Measurements from ENCODE around the gene ZGPAT.
"Not testable (repeated sequence)": the region's sequence is repeated elsewhere in the genome, so short reads cannot be mapped to it uniquely, and the experiment has no call there.

ZGPAT gene, protein sequence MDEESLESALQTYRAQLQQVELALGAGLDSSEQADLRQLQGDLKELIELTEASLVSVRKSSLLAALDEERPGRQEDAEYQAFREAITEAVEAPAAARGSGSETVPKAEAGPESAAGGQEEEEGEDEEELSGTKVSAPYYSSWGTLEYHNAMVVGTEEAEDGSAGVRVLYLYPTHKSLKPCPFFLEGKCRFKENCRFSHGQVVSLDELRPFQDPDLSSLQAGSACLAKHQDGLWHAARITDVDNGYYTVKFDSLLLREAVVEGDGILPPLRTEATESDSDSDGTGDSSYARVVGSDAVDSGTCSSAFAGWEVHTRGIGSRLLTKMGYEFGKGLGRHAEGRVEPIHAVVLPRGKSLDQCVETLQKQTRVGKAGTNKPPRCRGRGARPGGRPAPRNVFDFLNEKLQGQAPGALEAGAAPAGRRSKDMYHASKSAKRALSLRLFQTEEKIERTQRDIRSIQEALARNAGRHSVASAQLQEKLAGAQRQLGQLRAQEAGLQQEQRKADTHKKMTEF

GRCh38 chr20:63707558-63708300 lies at the start of gene ZGPAT, which contains the start of gene ARFRP1:
ZGPAT (plus strand) TSS chr20:63708039; CDS start chr20:63708581, 542 bp downstream.
ARFRP1 (minus strand) TSS chr20:63707976; CDS start chr20:63707091, 885 bp downstream.
- peak; percentile 71 to 83 (median 73) for DNase-seq (ENCODE audit: low read depth in 3 of 3)

GRCh38 chr20:63658749-63659187 lies 49.1 kb upstream of the ZGPAT start:
- no peak for DNase-seq (ENCODE audit: low read depth in 3 of 3)

DNA sequence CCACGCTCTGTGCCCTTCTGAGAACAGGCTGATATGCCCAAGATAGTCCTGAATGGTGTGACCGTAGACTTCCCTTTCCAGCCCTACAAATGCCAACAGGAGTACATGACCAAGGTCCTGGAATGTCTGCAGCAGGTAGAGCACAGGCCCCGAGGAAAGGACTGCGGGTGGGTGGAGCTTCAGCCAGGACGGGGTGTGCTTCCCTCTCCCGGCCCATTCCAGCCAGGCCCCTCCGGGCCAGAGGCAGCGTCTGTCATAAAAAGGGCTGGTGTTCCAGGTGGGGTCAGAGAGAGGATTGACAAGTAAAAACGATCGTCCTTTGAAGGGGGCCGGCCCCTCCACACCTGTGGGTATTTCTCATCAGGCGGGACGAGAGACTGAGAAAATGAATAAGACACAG lies 48.5 kb upstream of the ZGPAT start:
- no peak for DNase-seq (ENCODE audit: low read depth in 3 of 3)

DNA sequence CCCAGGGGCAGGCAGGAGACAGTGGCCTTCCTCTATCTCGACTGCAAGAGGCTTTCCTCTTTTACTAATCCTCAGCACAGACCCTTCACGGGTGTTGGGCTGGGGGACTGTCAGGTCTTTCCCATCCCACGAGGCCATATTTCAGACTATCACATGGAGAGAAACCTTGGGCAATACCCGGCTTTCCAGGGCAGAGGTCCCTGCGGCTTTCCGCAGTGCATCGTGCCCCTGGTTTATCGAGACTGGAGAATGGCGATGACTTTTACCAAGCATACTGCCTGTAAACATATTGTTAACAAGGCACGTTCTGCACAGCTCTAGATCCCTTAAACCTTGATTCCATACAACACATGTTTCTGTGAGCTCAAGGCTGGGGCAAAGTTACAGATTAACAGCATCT lies 47.7 kb upstream of the ZGPAT start:
- not testable (repeated sequence) for DNase-seq (ENCODE audit: low read depth in 3 of 3)

GRCh38 chr20:63660622-63661021 lies 47.2 kb upstream of the ZGPAT start:
- DNase-seq (ENCODE audit: low read depth in 3 of 3): no peak

GRCh38 chr20:63661108-63661507 lies 46.7 kb upstream of the ZGPAT start:
- DNase-seq (ENCODE audit: low read depth in 3 of 3): no peak

DNA sequence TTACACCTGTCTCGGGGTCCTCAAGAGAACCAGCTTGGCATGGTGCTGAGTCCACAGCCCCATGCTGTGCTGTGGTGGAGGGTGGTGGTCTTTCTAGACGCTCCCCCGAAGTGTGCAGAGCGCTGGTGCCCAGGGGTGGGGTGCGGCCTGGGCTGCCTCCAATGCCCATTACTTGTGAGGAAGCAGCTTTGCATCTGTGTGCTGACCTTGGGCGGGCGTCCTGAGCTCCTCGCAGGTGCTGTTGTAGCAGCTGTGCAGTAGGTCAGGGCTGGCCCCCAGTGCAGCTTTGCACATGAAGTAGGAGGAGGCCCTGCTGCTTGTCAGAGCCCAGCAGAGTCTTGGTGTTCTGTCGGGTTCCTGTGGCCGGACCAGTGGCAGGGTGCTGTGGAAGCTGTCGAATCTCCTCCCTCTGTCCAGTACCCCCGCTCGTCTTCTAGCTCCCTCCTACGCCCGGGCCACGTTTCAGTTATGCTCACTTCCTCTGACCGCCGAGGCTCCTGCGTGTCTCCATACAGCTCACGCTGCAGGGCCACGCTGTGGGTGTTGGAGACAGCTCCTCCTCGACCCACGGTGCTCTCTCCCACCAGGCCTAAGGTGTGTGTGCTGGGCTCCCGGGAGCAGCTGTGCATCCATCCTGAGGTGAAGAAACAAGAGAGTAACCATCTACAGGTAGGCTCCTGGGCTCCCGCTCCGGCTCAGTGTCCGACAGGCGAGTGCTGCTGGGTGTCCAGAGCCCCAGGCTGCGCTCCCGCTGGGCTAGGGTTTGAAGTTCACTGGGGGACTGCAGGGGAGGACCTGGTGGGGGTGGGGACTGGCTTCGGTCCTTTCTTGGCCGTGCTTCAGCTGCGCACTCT lies 45.7 kb upstream of the ZGPAT start:
- DNase-seq (ENCODE audit: low read depth in 3 of 3): no peak

GRCh38 chr20:63662813-63663189 lies 45.0 kb upstream of the ZGPAT start:
- no peak for DNase-seq (ENCODE audit: low read depth in 3 of 3)

DNA sequence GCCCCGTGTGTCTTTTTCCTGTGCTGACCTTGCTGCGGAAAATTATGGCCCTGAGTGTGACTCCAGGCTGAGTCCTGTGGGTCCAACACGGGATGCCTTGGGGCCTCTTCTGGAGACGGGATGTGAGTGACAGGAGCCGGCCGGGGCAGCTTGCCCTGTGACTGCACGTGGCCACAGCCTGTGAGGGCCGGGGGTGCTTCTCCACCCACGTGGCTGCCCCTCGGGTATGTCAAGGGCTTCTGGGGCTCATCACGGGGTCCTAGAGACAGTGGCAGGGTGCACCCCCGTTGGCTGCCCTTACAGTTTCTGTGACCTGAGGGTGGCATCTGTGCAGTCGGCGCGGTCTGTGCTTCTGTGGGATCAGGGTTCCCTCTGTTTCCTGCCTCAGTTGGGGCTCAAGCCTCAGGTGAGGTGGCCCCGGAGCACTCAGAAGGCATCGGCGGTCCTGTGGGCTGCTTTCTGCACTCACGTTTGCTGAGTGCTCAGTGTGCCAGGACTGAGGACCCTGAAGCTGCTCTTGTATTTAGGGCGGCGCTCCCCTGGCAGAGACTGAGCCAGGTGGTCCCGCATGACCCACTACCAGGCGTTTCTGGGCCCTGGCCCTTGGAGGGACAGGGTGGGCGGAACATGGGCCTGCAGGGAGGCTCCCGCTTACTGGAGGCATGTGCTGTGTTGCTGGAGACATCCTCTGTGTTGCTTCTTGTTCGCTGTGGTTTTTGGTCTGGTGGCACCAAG lies 44.3 kb upstream of the ZGPAT start:
- DNase-seq (ENCODE audit: low read depth in 3 of 3): no peak

GRCh38 chr20:63664143-63664851 lies 43.5 kb upstream of the ZGPAT start:
- DNase-seq (ENCODE audit: low read depth in 3 of 3): no peak

GRCh38 chr20:63664861-63665594 lies 42.8 kb upstream of the ZGPAT start:
- DNase-seq (ENCODE audit: low read depth in 3 of 3): no peak

DNA sequence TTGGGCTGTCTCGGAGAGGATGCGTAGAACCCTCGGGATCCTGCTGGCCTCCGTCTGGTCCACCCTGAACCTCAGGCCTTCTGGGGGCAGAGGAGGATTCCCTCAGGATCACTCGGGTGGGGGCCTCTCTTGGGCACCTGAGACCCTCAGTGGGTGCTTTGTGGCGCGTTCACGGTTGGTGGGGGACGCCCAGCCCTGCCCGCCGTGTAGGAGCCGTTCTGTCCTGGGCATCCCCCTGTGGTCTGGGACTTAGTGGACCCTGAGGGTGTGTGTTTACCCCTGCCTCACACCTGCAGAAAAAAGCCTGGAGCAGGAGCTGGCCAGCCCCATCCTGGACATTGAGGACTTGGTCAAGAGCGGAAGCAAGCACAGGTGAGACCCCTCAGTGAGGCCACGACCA lies 42.1 kb upstream of the ZGPAT start:
- DNase-seq (ENCODE audit: low read depth in 3 of 3): no peak

- DNase-seq (ENCODE audit: low read depth in 3 of 3): no peak
Measured at GRCh38 chr20:63667858-63668257, 40.0 kb upstream of the ZGPAT start.

DNA sequence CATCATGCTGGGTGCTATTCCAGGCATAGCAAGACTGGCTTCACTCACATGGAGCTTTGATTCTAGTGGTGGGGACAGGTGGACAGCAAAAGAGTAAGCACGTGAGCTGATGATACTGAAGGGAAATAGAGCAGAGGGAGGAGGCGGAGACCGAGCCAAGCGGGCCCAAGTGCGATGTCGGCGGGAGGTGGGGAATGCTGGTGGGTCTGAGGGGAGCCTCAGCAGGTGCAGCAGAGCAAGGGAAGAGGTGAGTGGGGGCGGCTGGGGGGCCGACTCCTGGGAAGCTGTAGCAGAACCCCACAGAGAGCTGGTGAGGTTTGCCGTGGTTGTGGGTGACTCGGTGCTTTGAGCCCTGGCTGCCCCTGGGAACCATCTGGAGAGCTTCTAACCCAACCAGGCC lies 39.5 kb upstream of the ZGPAT start:
- no peak for DNase-seq (ENCODE audit: low read depth in 3 of 3)

DNA sequence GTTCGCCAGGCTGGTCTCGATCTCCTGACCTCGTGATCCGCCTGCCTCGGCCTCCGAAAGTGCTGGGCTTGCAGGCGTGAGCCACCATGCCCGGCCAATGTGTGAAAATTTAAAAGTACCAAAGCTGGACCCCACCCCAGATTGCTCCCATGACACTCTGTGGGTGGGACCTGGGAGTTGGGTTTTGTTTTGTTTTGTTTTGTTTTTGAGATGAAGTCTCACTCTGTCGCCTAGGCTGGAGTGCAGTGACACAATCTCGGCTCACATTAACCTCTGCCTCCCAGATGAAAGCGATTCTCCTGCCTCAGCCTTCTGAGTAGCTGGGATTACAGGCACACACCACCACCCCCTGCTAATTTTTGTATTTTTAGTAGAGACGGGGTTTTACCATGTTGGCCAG lies 36.1 kb upstream of the ZGPAT start:
- DNase-seq (ENCODE audit: low read depth in 3 of 3): not testable (repeated sequence)

GRCh38 chr20:63672666-63673065 lies 35.2 kb upstream of the ZGPAT start:
- no peak for DNase-seq (ENCODE audit: low read depth in 3 of 3)

- DNase-seq (ENCODE audit: low read depth in 3 of 3): no peak
Measured at GRCh38 chr20:63673951-63674350, 33.9 kb upstream of the ZGPAT start.

DNA sequence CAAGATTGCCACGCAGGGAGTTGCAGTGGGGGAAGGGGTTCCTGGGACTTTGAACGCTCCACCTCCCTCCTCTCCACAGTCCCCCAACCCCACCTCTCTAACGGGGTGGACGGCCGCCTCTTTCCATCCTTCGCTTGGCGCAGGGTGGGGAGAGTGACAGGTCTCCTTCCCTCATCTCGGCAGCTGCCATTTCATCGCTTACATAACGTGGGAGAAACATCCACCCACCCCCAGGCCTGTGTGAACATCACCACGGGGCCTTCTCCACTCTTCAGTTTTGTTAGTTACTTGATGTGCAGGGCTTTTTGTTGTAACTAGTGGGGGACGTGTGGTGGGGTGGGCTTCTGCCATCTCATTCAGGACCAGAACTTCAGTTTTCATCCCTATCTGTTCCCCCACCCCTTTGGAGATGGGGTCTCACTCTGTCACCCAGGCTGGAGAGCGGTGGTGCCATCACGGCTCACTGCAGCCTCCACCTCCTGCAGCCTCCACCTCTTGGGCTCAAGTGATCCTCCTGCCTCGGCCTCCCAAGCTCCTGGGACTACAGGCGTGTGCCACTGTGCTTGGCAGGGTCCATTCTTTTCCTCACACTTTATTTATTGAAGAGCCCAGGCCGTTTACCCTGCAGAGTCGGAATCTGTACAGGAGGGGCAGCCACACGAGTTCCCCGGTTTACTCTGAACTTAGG lies 32.0 kb upstream of the ZGPAT start:
- DNase-seq (ENCODE audit: low read depth in 3 of 3): no peak

- DNase-seq (ENCODE audit: low read depth in 3 of 3): no peak
Measured at GRCh38 chr20:63678071-63678470, 29.8 kb upstream of the ZGPAT start.
